ENCODE results near the gene GDAP2.

The GDAP2 gene

DNA sequence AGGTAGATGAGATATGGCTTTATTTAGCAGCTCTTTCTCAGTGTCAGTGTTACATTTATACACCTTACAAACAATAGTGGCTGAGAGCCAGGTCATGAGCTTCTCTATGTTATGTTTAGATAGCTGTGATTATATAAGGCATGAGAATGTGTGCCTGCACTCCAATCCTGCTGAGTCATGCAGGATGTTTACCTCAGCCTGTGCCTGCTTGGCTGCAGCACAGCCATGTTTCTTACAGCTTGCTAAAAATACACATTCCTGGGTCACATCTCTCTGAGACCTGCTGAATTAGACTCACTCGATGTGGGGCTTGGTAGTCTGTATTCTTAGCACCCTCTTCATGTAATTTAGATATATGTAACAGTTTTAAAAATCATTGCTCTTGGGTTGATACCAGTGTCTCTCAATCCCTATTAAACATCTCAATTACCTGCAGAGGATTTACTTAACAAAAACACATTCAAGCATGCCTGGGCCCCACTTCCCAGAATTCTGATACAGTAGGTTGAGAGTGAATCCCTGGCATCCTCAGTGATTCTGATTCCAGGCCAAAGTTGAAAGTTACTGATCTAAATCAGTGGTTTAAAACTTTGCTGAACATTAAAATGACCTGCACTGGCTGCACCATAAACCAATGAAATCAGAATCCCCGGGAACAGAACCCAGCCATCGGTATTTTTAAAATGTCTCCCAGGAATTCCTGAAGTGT is 107.5 kb downstream of the GDAP2 start:
- in situ Hi-C loops (cut with MboI; ENCODE audit: low sequenced_read_pairs, unreplicated experiment): no loop called here
- DNase-seq (ENCODE audit: low spot score): no peak
- TF ChIP-seq, protein P1, sequence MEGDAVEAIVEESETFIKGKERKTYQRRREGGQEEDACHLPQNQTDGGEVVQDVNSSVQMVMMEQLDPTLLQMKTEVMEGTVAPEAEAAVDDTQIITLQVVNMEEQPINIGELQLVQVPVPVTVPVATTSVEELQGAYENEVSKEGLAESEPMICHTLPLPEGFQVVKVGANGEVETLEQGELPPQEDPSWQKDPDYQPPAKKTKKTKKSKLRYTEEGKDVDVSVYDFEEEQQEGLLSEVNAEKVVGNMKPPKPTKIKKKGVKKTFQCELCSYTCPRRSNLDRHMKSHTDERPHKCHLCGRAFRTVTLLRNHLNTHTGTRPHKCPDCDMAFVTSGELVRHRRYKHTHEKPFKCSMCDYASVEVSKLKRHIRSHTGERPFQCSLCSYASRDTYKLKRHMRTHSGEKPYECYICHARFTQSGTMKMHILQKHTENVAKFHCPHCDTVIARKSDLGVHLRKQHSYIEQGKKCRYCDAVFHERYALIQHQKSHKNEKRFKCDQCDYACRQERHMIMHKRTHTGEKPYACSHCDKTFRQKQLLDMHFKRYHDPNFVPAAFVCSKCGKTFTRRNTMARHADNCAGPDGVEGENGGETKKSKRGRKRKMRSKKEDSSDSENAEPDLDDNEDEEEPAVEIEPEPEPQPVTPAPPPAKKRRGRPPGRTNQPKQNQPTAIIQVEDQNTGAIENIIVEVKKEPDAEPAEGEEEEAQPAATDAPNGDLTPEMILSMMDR (IDR thresholded peaks at IDR 0.05; ENCODE audit: borderline replicate concordance, control extremely low read depth, extremely low read depth, insufficient read depth, missing control alignments): no peak

DNA sequence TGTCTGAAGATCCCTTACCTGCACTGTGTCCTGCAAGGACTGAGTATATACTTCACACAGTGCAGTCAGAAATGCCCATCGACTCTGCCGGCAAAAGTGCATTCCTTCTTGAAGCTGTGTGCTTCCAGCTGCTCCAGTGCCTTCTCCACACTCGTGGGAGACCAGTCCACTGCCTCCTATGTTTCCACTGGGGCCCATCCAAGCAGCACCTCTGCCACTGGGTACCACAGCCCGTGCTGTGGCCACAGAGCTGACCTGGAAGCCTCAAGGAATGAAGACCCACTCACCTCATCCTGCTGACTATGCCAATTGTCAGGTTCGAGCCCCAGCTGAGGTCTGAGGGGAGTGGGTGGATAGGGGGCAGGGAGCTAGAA is 108.1 kb downstream of the GDAP2 start:
- TF ChIP-seq, protein P1 (IDR thresholded peaks at IDR 0.05; ENCODE audit: borderline replicate concordance, control extremely low read depth, extremely low read depth, insufficient read depth, missing control alignments): no peak
- no peak for DNase-seq (ENCODE audit: low spot score)
- in situ Hi-C loops (cut with MboI; ENCODE audit: low sequenced_read_pairs, unreplicated experiment): no loop called here

DNA sequence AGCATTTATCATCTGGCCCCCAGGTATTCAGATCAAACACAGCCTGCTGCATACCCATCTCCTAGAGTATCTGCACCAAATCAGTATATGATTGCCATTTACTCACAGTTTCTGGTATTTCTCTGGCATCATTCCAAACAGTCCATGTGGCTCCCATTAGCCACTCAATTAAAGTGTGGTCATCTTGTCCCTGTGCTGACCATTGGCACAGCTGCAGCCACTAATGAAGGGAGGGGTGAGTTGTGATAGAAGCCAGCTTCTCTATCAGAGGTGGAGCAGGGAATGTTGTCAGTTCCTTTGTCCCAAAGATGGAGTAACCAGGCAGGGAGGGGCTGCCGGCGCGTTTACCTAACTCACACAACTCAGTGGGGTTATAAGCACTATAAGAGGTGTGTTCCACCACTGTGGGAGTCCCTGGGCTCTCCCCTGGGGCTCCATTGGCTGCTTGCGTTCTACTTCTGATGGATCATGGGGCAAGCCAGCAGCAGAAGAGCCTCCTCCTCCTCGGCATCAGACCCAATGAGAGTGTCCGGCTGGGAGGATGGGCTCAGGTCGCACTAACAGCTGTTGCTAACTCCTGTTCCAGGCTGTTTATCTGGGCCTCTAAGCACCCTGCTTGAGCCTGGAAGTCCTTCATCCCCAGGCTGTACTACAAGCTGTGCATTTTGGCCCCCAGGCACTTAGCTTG is 108.6 kb downstream of the GDAP2 start:
- in situ Hi-C loops (cut with MboI; ENCODE audit: low sequenced_read_pairs, unreplicated experiment): no loop called here
- TF ChIP-seq, protein P1 (IDR thresholded peaks at IDR 0.05; ENCODE audit: borderline replicate concordance, control extremely low read depth, extremely low read depth, insufficient read depth, missing control alignments): no peak
- DNase-seq (ENCODE audit: low spot score): no peak

DNA sequence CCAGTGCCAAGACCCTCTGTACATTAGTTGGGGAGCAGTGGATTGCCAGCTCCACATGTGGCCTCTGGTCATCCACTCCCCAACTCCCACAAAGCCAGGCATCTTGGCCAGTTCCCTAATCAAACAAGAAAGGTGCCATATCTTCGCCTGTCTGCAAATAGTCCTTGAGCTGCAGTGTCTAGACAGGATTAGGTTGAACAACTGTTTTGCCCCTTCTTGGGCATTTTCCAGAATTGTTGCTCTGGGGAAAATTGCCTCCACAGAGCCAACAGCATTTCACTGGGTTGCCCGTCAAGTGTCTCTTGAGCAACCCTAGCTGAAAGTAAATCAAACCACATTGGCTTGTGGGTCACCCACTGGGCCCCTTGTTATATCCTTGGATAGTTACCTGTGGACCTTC is 109.3 kb downstream of the GDAP2 start:
- in situ Hi-C loops (cut with MboI; ENCODE audit: low sequenced_read_pairs, unreplicated experiment): no loop called here
- TF ChIP-seq, protein P1 (IDR thresholded peaks at IDR 0.05; ENCODE audit: borderline replicate concordance, control extremely low read depth, extremely low read depth, insufficient read depth, missing control alignments): no peak
- DNase-seq (ENCODE audit: low spot score): no peak

DNA sequence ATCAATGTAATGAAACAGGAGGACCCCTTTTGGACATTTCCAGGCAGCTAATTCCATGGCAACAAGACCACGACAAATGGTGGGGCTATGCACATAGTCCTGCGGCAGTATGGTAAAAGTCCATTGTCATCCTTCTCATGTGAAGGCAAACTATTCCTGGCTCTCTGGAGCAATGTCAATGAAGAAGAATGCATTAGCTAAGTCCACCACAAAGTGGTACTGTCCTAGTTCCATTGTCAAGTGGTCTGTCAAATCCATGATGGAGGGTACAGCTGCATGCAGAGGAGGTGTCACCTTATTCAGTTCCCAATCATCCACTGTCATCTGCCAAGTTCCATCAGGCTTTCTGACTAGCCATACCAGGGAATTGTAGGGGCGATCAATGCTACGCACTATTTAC is 110.1 kb downstream of the GDAP2 start:
- in situ Hi-C loops (cut with MboI; ENCODE audit: low sequenced_read_pairs, unreplicated experiment): no loop called here
- no peak for DNase-seq (ENCODE audit: low spot score)
- TF ChIP-seq, protein P1 (IDR thresholded peaks at IDR 0.05; ENCODE audit: borderline replicate concordance, control extremely low read depth, extremely low read depth, insufficient read depth, missing control alignments): no peak

DNA sequence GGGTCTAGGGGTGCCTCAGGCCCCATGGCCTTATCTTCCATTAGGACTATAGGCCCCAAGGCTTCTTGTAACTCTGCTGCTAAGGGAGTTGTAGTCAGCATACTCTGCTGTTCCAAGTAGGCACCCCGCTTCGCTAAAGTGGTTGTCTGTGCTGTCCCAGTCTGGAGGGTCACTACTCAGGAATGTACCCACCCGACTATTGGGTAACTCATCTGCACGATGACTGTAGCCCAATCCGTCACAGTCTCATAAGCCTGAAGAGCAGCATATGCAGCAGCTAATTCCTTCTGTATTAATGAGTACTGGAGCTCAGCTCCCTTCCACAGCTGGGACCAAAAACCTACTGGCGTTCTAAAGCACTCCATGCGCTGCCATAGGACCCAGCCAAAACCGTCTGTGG is 111.0 kb downstream of the GDAP2 start:
- no peak for DNase-seq (ENCODE audit: low spot score)
- in situ Hi-C loops (cut with MboI; ENCODE audit: low sequenced_read_pairs, unreplicated experiment): no loop called here
- TF ChIP-seq, protein P1 (IDR thresholded peaks at IDR 0.05; ENCODE audit: borderline replicate concordance, control extremely low read depth, extremely low read depth, insufficient read depth, missing control alignments): no peak
